HepG2 (cell line): ENCODE data around the gene FCER1G. TPM values are rescaled to one million over a fixed set of nuclear protein-coding genes. Genes with fewer than 3 reads are reported as not detected.
A peak's percentile ranks its signal among the peaks of the same experiment; 100 is the strongest.

ENCODE experiments used
- HINFP ChIP-seq: sonication (generic); formaldehyde crosslinking; IDR thresholded peaks from 2 replicates; pipeline ENCODE4 v1.4.0; 2020; ENCODE audit warnings: low read depth, mild to moderate bottlenecking, missing genetic modification reagents
- KLF6 ChIP-seq: IDR thresholded peaks from 2 replicates; pipeline ENCODE4 v1.8.0; 2016; ENCODE audit warnings: missing biosample characterization, missing genetic modification reagents
- MAFG ChIP-seq: sonication (generic); formaldehyde crosslinking; IDR thresholded peaks from 2 replicates; pipeline ENCODE4 v1.5.1; 2020; ENCODE audit warnings: mild to moderate bottlenecking, missing genetic modification reagents
- NR2F6 ChIP-seq, 2 experiments: IDR thresholded peaks; 2 replicates each; pipeline ENCODE4 v1.6.1; 2016; ENCODE audit warnings: antibody characterized with exemption in 1 of 2, mild to moderate bottlenecking in 1 of 2
- POLR2AphosphoS5 ChIP-seq: IDR thresholded peaks from 2 replicates; pipeline ENCODE4 v1.6.1; 2012; ENCODE audit warnings: low read depth, low read length
- TOE1 ChIP-seq: sonication (generic); formaldehyde crosslinking; IDR thresholded peaks from 2 replicates; pipeline ENCODE4 v1.4.0; 2020; ENCODE audit warnings: mild to moderate bottlenecking, missing genetic modification reagents
- ZBTB39 ChIP-seq: sonication (generic); formaldehyde crosslinking; IDR thresholded peaks from 2 replicates; pipeline ENCODE4 v1.5.0; 2020; ENCODE audit warnings: missing genetic modification reagents
- ZBTB49 ChIP-seq: sonication (generic); formaldehyde crosslinking; IDR thresholded peaks from 2 replicates; pipeline ENCODE4 v1.4.0; 2020; ENCODE audit warnings: missing genetic modification reagents, borderline replicate concordance
- ZNF232 ChIP-seq: sonication (generic); formaldehyde crosslinking; IDR thresholded peaks from 2 replicates; pipeline ENCODE4 v1.4.0; 2020; ENCODE audit warnings: missing genetic modification reagents, borderline replicate concordance
- ZNF317 ChIP-seq: sonication (generic); formaldehyde crosslinking; IDR thresholded peaks from 2 replicates; pipeline ENCODE4 v1.5.0; 2020; ENCODE audit warnings: mild to moderate bottlenecking, missing genetic modification reagents
- ZNF589 ChIP-seq: sonication (generic); formaldehyde crosslinking; conservative IDR thresholded peaks from 2 replicates; pipeline ENCODE4 v1.8.0; 2022; ENCODE audit warnings: mild to moderate bottlenecking, moderate library complexity, missing genetic modification reagents
- polyA plus RNA-seq, 8 experiments: library from polyadenylated mRNA; depleted of rRNA in 3 of 8; stranded (reverse) in 7 of 8; unstranded in 1 of 8; fragments of >200 nt; fragmentation: Illumina TruSeq in 4 of 8; extraction: Trizol in 4 of 8; gene quantifications; 2 replicates each; pipeline versions ENCODE4 v1.2.1 to v1.2.3, GENCODE V29; 2011 to 2016; ENCODE audit warnings: low read depth in 4 of 8, missing spikeins in 1 of 8, mixed read lengths in 1 of 8; ENCODE audit not compliant: insufficient read depth in 1 of 8
- total RNA-seq, 5 experiments: library from RNA; depleted of rRNA; stranded (reverse); fragments of >200 nt; fragmentation: Illumina TruSeq; extraction: Trizol; gene quantifications; 2 replicates each; pipeline ENCODE4 v1.2.3, GENCODE V29; 2016; ENCODE audit warnings: low read depth in 1 of 5
- TF ChIP-seq, protein P1 (sequence below): sonication (generic); formaldehyde crosslinking; IDR thresholded peaks from 2 replicates; pipeline ENCODE4 v1.9.0; 2022; ENCODE audit warnings: low read depth, missing genetic modification reagents
- TF ChIP-seq, protein P2 (sequence below): sonication (generic); formaldehyde crosslinking; IDR thresholded peaks from 2 replicates; pipeline ENCODE4 v1.8.0; 2022; ENCODE audit warnings: mild to moderate bottlenecking, missing genetic modification reagents, moderate library complexity
- TF ChIP-seq, protein P3 (sequence below): sonication (generic); formaldehyde crosslinking; conservative IDR thresholded peaks from 2 replicates; pipeline ENCODE4 v1.4.0; 2020; ENCODE audit warnings: mild to moderate bottlenecking, missing genetic modification reagents, moderate library complexity

Gene FCER1G
- total and polyA plus RNA-seq, 2 of the 13 experiments (the other 11 are each of a cell fraction or from before 2014, with no cell fraction given), result 1.3 to 6.4 TPM

GRCh38 chr1:161225534-161226319, 10.6 kb downstream of the FCER1G start, which contains the start of gene TOMM40L (continued):
- TF ChIP-seq, protein P1, sequence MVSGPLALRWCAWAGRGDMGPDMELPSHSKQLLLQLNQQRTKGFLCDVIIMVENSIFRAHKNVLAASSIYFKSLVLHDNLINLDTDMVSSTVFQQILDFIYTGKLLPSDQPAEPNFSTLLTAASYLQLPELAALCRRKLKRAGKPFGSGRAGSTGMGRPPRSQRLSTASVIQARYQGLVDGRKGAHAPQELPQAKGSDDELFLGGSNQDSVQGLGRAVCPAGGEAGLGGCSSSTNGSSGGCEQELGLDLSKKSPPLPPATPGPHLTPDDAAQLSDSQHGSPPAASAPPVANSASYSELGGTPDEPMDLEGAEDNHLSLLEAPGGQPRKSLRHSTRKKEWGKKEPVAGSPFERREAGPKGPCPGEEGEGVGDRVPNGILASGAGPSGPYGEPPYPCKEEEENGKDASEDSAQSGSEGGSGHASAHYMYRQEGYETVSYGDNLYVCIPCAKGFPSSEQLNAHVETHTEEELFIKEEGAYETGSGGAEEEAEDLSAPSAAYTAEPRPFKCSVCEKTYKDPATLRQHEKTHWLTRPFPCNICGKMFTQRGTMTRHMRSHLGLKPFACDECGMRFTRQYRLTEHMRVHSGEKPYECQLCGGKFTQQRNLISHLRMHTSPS (CRISPR knock-in tag), result no peak
- TF ChIP-seq ZNF589 (CRISPR knock-in tag), result 0 out of 2 replicates have a peak, but pooled peaks have one; percentile 16
- TF ChIP-seq MAFG (CRISPR knock-in tag), result no peak
- TF ChIP-seq POLR2AphosphoS5, result peak; percentile 75
- no peak for TF ChIP-seq NR2F6 (IDR thresholded peaks at IDR 0.05)
- 0 out of 2 replicates have a peak, but pooled peaks have one; percentile 19 for TF ChIP-seq NR2F6 (CRISPR knock-in tag; IDR thresholded peaks at IDR 0.05)
- TF ChIP-seq, protein P2, sequence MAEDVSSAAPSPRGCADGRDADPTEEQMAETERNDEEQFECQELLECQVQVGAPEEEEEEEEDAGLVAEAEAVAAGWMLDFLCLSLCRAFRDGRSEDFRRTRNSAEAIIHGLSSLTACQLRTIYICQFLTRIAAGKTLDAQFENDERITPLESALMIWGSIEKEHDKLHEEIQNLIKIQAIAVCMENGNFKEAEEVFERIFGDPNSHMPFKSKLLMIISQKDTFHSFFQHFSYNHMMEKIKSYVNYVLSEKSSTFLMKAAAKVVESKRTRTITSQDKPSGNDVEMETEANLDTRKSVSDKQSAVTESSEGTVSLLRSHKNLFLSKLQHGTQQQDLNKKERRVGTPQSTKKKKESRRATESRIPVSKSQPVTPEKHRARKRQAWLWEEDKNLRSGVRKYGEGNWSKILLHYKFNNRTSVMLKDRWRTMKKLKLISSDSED (CRISPR knock-in tag), result no peak
- 0 out of 2 replicates have a peak, but pooled peaks have one; percentile 30 for TF ChIP-seq ZNF317
- TF ChIP-seq TOE1 (CRISPR knock-in tag), result no peak
- 0 out of 2 replicates have a peak, but pooled peaks have one; percentile 34 for TF ChIP-seq HINFP (CRISPR knock-in tag)
- no peak for TF ChIP-seq ZBTB49 (CRISPR knock-in tag)
- TF ChIP-seq ZNF232, result 0 out of 2 replicates have a peak, but pooled peaks have one; percentile 40
- no peak for TF ChIP-seq KLF6 (CRISPR knock-in tag)
- TF ChIP-seq, protein P3, sequence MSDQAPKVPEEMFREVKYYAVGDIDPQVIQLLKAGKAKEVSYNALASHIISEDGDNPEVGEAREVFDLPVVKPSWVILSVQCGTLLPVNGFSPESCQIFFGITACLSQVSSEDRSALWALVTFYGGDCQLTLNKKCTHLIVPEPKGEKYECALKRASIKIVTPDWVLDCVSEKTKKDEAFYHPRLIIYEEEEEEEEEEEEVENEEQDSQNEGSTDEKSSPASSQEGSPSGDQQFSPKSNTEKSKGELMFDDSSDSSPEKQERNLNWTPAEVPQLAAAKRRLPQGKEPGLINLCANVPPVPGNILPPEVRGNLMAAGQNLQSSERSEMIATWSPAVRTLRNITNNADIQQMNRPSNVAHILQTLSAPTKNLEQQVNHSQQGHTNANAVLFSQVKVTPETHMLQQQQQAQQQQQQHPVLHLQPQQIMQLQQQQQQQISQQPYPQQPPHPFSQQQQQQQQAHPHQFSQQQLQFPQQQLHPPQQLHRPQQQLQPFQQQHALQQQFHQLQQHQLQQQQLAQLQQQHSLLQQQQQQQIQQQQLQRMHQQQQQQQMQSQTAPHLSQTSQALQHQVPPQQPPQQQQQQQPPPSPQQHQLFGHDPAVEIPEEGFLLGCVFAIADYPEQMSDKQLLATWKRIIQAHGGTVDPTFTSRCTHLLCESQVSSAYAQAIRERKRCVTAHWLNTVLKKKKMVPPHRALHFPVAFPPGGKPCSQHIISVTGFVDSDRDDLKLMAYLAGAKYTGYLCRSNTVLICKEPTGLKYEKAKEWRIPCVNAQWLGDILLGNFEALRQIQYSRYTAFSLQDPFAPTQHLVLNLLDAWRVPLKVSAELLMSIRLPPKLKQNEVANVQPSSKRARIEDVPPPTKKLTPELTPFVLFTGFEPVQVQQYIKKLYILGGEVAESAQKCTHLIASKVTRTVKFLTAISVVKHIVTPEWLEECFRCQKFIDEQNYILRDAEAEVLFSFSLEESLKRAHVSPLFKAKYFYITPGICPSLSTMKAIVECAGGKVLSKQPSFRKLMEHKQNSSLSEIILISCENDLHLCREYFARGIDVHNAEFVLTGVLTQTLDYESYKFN (CRISPR knock-in tag), result peak; percentile 48; the same call in 1 of the 2 replicates
- TF ChIP-seq ZBTB39, result no peak
